ENCODE measurements around the gene PARD3B.

PARD3B gene

GRCh38 chr2:204706939-204707338 lies 161.7 kb downstream of the PARD3B start:
- H3K27me3 ChIP-seq (ENCODE audit: insufficient read depth, poor library complexity, severe bottlenecking): no peaks in the 10 kb centered on the region
- H3K27ac ChIP-seq (replicated peaks): no peak overlapping the region
- no peak for DNase-seq (ENCODE audit: low read depth in 1 of 2, low spot score in 1 of 2)
- TF ChIP-seq POLR2AphosphoS5 (IDR thresholded peaks at IDR 0.05; ENCODE audit: low read depth): no peak
- TF ChIP-seq SPI1 (IDR thresholded peaks at IDR 0.05; ENCODE audit: borderline replicate concordance, low read depth): no peak
- TF ChIP-seq, protein P1, sequence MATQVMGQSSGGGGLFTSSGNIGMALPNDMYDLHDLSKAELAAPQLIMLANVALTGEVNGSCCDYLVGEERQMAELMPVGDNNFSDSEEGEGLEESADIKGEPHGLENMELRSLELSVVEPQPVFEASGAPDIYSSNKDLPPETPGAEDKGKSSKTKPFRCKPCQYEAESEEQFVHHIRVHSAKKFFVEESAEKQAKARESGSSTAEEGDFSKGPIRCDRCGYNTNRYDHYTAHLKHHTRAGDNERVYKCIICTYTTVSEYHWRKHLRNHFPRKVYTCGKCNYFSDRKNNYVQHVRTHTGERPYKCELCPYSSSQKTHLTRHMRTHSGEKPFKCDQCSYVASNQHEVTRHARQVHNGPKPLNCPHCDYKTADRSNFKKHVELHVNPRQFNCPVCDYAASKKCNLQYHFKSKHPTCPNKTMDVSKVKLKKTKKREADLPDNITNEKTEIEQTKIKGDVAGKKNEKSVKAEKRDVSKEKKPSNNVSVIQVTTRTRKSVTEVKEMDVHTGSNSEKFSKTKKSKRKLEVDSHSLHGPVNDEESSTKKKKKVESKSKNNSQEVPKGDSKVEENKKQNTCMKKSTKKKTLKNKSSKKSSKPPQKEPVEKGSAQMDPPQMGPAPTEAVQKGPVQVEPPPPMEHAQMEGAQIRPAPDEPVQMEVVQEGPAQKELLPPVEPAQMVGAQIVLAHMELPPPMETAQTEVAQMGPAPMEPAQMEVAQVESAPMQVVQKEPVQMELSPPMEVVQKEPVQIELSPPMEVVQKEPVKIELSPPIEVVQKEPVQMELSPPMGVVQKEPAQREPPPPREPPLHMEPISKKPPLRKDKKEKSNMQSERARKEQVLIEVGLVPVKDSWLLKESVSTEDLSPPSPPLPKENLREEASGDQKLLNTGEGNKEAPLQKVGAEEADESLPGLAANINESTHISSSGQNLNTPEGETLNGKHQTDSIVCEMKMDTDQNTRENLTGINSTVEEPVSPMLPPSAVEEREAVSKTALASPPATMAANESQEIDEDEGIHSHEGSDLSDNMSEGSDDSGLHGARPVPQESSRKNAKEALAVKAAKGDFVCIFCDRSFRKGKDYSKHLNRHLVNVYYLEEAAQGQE (IDR thresholded peaks at IDR 0.05; ENCODE audit: insufficient replicate concordance, low read depth): no peak
- TF ChIP-seq, protein P2, sequence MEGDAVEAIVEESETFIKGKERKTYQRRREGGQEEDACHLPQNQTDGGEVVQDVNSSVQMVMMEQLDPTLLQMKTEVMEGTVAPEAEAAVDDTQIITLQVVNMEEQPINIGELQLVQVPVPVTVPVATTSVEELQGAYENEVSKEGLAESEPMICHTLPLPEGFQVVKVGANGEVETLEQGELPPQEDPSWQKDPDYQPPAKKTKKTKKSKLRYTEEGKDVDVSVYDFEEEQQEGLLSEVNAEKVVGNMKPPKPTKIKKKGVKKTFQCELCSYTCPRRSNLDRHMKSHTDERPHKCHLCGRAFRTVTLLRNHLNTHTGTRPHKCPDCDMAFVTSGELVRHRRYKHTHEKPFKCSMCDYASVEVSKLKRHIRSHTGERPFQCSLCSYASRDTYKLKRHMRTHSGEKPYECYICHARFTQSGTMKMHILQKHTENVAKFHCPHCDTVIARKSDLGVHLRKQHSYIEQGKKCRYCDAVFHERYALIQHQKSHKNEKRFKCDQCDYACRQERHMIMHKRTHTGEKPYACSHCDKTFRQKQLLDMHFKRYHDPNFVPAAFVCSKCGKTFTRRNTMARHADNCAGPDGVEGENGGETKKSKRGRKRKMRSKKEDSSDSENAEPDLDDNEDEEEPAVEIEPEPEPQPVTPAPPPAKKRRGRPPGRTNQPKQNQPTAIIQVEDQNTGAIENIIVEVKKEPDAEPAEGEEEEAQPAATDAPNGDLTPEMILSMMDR (IDR thresholded peaks at IDR 0.05; ENCODE audit: insufficient read depth, low read length): no peak
- no peak for TF ChIP-seq GABPA (IDR thresholded peaks at IDR 0.05; ENCODE audit: low read depth)
- no peak overlapping the region for H3K4me3 ChIP-seq (replicated peaks; ENCODE audit: insufficient read depth, low read length)

DNA sequence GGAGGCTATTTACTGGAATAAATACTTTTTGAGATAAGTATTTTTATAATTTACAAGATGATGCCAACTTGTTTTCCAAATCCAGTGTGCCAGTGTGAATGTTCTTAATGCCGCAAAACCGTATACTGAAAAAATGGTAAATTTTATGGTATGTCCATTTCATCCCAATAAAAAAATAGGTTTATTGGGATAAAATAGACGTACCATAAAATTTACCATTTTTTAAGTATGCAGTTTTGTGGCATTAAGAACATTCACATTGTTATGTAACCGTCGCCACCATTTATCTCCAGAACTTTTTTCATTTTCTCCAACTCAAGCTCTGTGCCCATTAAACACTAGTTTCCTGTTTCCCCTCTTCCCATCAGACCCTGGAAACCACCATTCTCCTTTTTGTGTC lies 167.9 kb downstream of the PARD3B start:
- no peaks in the 10 kb centered on the region for H3K27me3 ChIP-seq (ENCODE audit: insufficient read depth, poor library complexity, severe bottlenecking)
- no peak overlapping the region for H3K4me3 ChIP-seq (replicated peaks; ENCODE audit: insufficient read depth, low read length)
- TF ChIP-seq, protein P2 (IDR thresholded peaks at IDR 0.05; ENCODE audit: insufficient read depth, low read length): no peak
- no peak for TF ChIP-seq GABPA (IDR thresholded peaks at IDR 0.05; ENCODE audit: low read depth)
- no peak for TF ChIP-seq SPI1 (IDR thresholded peaks at IDR 0.05; ENCODE audit: borderline replicate concordance, low read depth)
- no peak for TF ChIP-seq POLR2AphosphoS5 (IDR thresholded peaks at IDR 0.05; ENCODE audit: low read depth)
- TF ChIP-seq, protein P1 (IDR thresholded peaks at IDR 0.05; ENCODE audit: insufficient replicate concordance, low read depth): no peak
- H3K27ac ChIP-seq (replicated peaks): no peak overlapping the region
- no peak for DNase-seq (ENCODE audit: low read depth in 1 of 2, low spot score in 1 of 2)

GRCh38 chr2:204715361-204715760 lies 170.1 kb downstream of the PARD3B start:
- TF ChIP-seq, protein P1 (IDR thresholded peaks at IDR 0.05; ENCODE audit: insufficient replicate concordance, low read depth): no peak
- no peak for TF ChIP-seq SPI1 (IDR thresholded peaks at IDR 0.05; ENCODE audit: borderline replicate concordance, low read depth)
- DNase-seq (ENCODE audit: low read depth in 1 of 2, low spot score in 1 of 2): no peak
- no peak overlapping the region for H3K4me3 ChIP-seq (replicated peaks; ENCODE audit: insufficient read depth, low read length)
- no peak overlapping the region for H3K27ac ChIP-seq (replicated peaks)
- no peaks in the 10 kb centered on the region for H3K27me3 ChIP-seq (ENCODE audit: insufficient read depth, poor library complexity, severe bottlenecking)

- Histone ChIP-seq H3K27ac (replicated peaks) (no peak overlapping the region), H3K4me3 (replicated peaks; ENCODE audit: insufficient read depth, low read length) (no peak overlapping the region), H3K27me3 (ENCODE audit: insufficient read depth, poor library complexity, severe bottlenecking) (no peaks in the 10 kb centered on the region)
- no peak for TF ChIP-seq POLR2AphosphoS5 (IDR thresholded peaks at IDR 0.05; ENCODE audit: low read depth)
- TF ChIP-seq GABPA (IDR thresholded peaks at IDR 0.05; ENCODE audit: low read depth): no peak
- TF ChIP-seq, protein P2 (IDR thresholded peaks at IDR 0.05; ENCODE audit: insufficient read depth, low read length): no peak
- TF ChIP-seq, protein P1 (IDR thresholded peaks at IDR 0.05; ENCODE audit: insufficient replicate concordance, low read depth): no peak
- TF ChIP-seq SPI1 (IDR thresholded peaks at IDR 0.05; ENCODE audit: borderline replicate concordance, low read depth): no peak
- no peak for DNase-seq (ENCODE audit: low read depth in 1 of 2, low spot score in 1 of 2)
Measured at GRCh38 chr2:204717591-204717990, 172.3 kb downstream of the PARD3B start.
